ENCODE results near the gene KBTBD4. TPM values are rescaled to one million over a fixed set of nuclear protein-coding genes. Genes with fewer than 3 reads are reported as not detected.
A peak's percentile ranks its signal among the peaks of the same experiment; 100 is the strongest.

KBTBD4 gene
- total and polyA plus RNA-seq, 2 of the 13 experiments (the other 11 are each of a cell fraction or from before 2014, with no cell fraction given) = 8.5 to 12.8 TPM

DNA sequence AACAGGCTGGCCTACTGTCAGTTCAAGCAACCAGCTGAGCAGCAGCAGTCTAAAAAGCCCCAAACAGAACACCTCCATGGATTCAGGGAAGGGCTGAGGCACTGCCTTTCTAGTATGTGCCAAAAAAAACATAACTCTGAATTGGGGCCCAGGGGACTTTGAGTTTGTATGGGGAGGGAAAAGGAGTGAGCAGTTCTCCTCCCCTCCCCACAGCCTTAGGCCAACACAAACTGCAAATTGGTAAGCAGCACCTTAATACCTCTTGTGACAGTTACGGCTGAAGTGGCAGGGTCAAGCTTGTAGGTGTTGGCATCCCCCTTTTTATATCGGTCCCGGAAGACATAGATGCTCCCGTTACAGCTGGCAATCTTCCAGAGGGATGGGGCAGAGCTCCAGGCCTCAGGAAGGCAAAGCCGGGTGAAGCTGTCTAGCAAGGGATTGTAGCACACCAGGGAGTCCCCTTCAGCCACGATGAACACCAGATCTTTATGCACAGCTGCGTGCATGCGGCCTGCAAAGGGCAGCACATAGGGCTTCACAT is 6.0 kb downstream of the KBTBD4 start:
- ChIA-PET CTCF (ENCODE audit: low intra/inter-chr PET ratio, low total read pairs) (no interaction called here), POLR2A (no interaction called here)
- WGBS (ENCODE audit: low lambda C conversion rate) = 100% methylated on average over 2 of the region's 8 CpGs
- FAIRE-seq (no peak), DNase-seq (ENCODE audit: low spot score) (no peak), ATAC-seq (no peak)
- Histone ChIP-seq H3K27ac (ENCODE audit: extremely low read length, insufficient read depth, low read length) (no peak overlapping the region), H3K9ac (ENCODE audit: insufficient read depth, low read depth, low read length) (no peak overlapping the region), H3K4me2 (ENCODE audit: low read depth, low read length) (no peak overlapping the region), H4K20me1 (ENCODE audit: insufficient read depth, low read length) (no peaks in the 10 kb centered on the region), H3K27me3 (ENCODE audit: control insufficient read depth in 1 of 2, insufficient read depth in 2 of 2, low read length in 2 of 2) (no peaks in the 10 kb centered on the region), H3K4me3 (replicated peaks in 1 of 3; ENCODE audit: insufficient read depth in 1 of 3, low read depth in 2 of 3, low read length in 3 of 3) (no peak overlapping the region), H2AFZ (ENCODE audit: low read length) (no peak overlapping the region), H3K79me2 (ENCODE audit: insufficient read depth, low read length) (peaks cover 20% of the 10 kb centered on the region), H3K36me3 (replicated peaks in 1 of 2; ENCODE audit: control insufficient read depth in 1 of 2, insufficient read depth in 2 of 2, low read length in 2 of 2) (peaks cover 12 to 47% of the 10 kb centered on the region in 2 experiments), H3K4me1 (ENCODE audit: insufficient read depth, low read length) (peaks cover 7% of the 10 kb centered on the region), H3K9me3 (ENCODE audit: low read length) (no peaks in the 10 kb centered on the region)
- TF ChIP-seq RBFOX2 (IDR thresholded peaks at IDR 0.05; ENCODE audit: low read depth, low read length) = 0 out of 2 replicates have a peak, but pooled peaks have one; percentile 34
- TF ChIP-seq TMF1 (CRISPR knock-in tag; IDR thresholded peaks at IDR 0.05; ENCODE audit: low read depth) = no peak
- intact Hi-C loops (cut with micrococcal nuclease; ENCODE audit: unreplicated experiment) = no loop called here
- in situ Hi-C loops (cut with HindIII; ENCODE audit: extremely low pct_ligation_motif_present, low pct_unique_long_range_greater_than_20kb) = no loop called here
- BruUV-seq (replicated peaks) = no TSS peak

DNA sequence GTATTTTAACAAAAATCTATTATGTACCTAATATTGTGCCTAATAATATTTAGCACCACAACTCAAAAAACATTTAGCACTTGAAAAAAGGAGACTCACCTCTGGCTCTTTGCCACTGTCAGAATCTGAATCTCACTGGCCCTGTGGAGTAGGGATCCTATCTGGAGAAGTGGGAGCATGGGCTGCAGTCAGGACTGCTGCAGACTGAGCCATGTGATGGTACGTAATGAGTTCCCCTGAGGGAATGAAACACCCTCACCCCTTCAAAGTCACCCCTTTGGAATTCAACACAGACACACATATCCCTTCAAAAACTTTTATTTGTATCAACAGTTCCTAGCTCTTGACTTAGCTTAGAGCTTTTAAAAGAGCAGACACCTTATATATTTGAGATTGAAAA is 6.9 kb downstream of the KBTBD4 start:
- Histone ChIP-seq H3K27me3 (ENCODE audit: control insufficient read depth in 1 of 2, insufficient read depth in 2 of 2, low read length in 2 of 2) (no peaks in the 10 kb centered on the region), H3K4me1 (ENCODE audit: insufficient read depth, low read length) (peaks cover 8% of the 10 kb centered on the region), H2AFZ (ENCODE audit: low read length) (no peak overlapping the region), H3K4me3 (replicated peaks in 1 of 3; ENCODE audit: insufficient read depth in 1 of 3, low read depth in 2 of 3, low read length in 3 of 3) (no peak overlapping the region), H3K79me2 (ENCODE audit: insufficient read depth, low read length) (peaks cover 24% of the 10 kb centered on the region), H3K9ac (ENCODE audit: insufficient read depth, low read depth, low read length) (no peak overlapping the region), H3K27ac (ENCODE audit: extremely low read length, insufficient read depth, low read length) (no peak overlapping the region), H3K4me2 (ENCODE audit: low read depth, low read length) (no peak overlapping the region), H4K20me1 (ENCODE audit: insufficient read depth, low read length) (no peaks in the 10 kb centered on the region), H3K36me3 (replicated peaks in 1 of 2; ENCODE audit: control insufficient read depth in 1 of 2, insufficient read depth in 2 of 2, low read length in 2 of 2) (peaks cover 12 to 47% of the 10 kb centered on the region in 2 experiments), H3K9me3 (ENCODE audit: low read length) (no peaks in the 10 kb centered on the region)
- in situ Hi-C loops (cut with HindIII; ENCODE audit: extremely low pct_ligation_motif_present, low pct_unique_long_range_greater_than_20kb) (no loop called here), intact Hi-C loops (cut with micrococcal nuclease; ENCODE audit: unreplicated experiment) (no loop called here)
- POLR2A ChIA-PET = no interaction called here
- CTCF ChIA-PET (ENCODE audit: low intra/inter-chr PET ratio, low total read pairs) = no interaction called here
- TF ChIP-seq PITX1 (CRISPR knock-in tag; IDR thresholded peaks at IDR 0.05) = no peak
- no peak for TF ChIP-seq HDAC6 (IDR thresholded peaks at IDR 0.05; ENCODE audit: low read depth, low read length)
- no peak for TF ChIP-seq ZNF562 (CRISPR knock-in tag; IDR thresholded peaks at IDR 0.05; ENCODE audit: borderline replicate concordance)
- TF ChIP-seq MATR3 (CRISPR knock-in tag; IDR thresholded peaks at IDR 0.05) = no peak
- TF ChIP-seq DPF2 (CRISPR knock-in tag; IDR thresholded peaks at IDR 0.05; ENCODE audit: borderline replicate concordance, low read depth) = no peak
- TF ChIP-seq, protein P1, sequence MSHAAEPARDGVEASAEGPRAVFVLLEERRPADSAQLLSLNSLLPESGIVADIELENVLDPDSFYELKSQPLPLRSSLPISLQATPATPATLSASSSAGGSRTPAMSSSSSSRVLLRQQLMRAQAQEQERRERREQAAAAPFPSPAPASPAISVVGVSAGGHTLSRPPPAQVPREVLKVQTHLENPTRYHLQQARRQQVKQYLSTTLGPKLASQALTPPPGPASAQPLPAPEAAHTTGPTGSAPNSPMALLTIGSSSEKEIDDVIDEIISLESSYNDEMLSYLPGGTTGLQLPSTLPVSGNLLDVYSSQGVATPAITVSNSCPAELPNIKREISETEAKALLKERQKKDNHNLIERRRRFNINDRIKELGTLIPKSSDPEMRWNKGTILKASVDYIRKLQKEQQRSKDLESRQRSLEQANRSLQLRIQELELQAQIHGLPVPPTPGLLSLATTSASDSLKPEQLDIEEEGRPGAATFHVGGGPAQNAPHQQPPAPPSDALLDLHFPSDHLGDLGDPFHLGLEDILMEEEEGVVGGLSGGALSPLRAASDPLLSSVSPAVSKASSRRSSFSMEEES (CRISPR knock-in tag; IDR thresholded peaks at IDR 0.05) = no peak
- no peak for TF ChIP-seq ZNF564 (CRISPR knock-in tag; IDR thresholded peaks at IDR 0.05)
- TF ChIP-seq, protein P2, sequence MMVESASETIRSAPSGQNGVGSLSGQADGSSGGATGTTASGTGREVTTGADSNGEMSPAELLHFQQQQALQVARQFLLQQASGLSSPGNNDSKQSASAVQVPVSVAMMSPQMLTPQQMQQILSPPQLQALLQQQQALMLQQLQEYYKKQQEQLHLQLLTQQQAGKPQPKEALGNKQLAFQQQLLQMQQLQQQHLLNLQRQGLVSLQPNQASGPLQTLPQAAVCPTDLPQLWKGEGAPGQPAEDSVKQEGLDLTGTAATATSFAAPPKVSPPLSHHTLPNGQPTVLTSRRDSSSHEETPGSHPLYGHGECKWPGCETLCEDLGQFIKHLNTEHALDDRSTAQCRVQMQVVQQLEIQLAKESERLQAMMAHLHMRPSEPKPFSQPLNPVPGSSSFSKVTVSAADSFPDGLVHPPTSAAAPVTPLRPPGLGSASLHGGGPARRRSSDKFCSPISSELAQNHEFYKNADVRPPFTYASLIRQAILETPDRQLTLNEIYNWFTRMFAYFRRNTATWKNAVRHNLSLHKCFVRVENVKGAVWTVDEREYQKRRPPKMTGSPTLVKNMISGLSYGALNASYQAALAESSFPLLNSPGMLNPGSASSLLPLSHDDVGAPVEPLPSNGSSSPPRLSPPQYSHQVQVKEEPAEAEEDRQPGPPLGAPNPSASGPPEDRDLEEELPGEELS (CRISPR knock-in tag; IDR thresholded peaks at IDR 0.05) = no peak
- TF ChIP-seq, protein P3, sequence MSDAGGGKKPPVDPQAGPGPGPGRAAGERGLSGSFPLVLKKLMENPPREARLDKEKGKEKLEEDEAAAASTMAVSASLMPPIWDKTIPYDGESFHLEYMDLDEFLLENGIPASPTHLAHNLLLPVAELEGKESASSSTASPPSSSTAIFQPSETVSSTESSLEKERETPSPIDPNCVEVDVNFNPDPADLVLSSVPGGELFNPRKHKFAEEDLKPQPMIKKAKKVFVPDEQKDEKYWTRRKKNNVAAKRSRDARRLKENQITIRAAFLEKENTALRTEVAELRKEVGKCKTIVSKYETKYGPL (CRISPR knock-in tag; IDR thresholded peaks at IDR 0.05) = no peak
- TF ChIP-seq REXO4 (CRISPR knock-in tag; IDR thresholded peaks at IDR 0.05; ENCODE audit: borderline replicate concordance) = no peak
- TF ChIP-seq SOX13 (IDR thresholded peaks at IDR 0.05) = no peak
- TF ChIP-seq SOX13 (CRISPR knock-in tag; conservative IDR thresholded peaks at IDR 0.05 in 1 of 2, IDR thresholded peaks at IDR 0.05 in 1 of 2) = no peak
- TF ChIP-seq HNRNPL (IDR thresholded peaks at IDR 0.05; ENCODE audit: low read depth, low read length) = no peak
- TF ChIP-seq CBX1 (IDR thresholded peaks at IDR 0.05; ENCODE audit: low read depth) = no peak
- WGBS (ENCODE audit: low lambda C conversion rate) = 100% methylated on average over 1 of the region's 1 CpG
- DNase-seq (ENCODE audit: low spot score) = no peak
- TSS peak; percentile 34 for BruUV-seq (replicated peaks)
- no peak for ATAC-seq
- FAIRE-seq = no peak
